ENCODE data around the gene RAB31.

DNA sequence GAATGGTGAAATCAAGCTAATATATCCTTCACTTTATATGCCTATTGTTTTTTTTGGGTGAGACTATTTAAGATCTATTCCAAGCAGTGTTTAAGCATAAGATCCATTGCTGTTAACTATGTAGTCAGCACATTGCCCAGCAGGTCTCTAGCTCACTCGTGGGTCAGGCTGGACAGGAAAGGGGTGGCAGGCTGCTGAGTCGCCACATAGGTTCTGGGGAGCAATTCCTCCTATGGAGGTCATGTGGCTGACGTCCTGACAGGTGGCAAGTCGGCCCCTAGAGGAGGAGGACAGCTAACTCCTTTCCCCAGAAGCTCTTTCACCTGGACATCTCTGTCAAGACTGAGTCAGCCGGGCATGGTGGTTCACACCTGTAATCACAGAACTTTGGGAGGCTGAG, 13.9 kb upstream of the RAB31 start:
- TF ChIP-seq POLR2A (IDR thresholded peaks at IDR 0.05; ENCODE audit: extremely low read depth, insufficient read length), result no peak
- TF ChIP-seq, protein P1, sequence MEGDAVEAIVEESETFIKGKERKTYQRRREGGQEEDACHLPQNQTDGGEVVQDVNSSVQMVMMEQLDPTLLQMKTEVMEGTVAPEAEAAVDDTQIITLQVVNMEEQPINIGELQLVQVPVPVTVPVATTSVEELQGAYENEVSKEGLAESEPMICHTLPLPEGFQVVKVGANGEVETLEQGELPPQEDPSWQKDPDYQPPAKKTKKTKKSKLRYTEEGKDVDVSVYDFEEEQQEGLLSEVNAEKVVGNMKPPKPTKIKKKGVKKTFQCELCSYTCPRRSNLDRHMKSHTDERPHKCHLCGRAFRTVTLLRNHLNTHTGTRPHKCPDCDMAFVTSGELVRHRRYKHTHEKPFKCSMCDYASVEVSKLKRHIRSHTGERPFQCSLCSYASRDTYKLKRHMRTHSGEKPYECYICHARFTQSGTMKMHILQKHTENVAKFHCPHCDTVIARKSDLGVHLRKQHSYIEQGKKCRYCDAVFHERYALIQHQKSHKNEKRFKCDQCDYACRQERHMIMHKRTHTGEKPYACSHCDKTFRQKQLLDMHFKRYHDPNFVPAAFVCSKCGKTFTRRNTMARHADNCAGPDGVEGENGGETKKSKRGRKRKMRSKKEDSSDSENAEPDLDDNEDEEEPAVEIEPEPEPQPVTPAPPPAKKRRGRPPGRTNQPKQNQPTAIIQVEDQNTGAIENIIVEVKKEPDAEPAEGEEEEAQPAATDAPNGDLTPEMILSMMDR (IDR thresholded peaks at IDR 0.05; ENCODE audit: low read depth, low read length), result no peak
